Measurements from ENCODE around the gene GRIN3B.

DNA sequence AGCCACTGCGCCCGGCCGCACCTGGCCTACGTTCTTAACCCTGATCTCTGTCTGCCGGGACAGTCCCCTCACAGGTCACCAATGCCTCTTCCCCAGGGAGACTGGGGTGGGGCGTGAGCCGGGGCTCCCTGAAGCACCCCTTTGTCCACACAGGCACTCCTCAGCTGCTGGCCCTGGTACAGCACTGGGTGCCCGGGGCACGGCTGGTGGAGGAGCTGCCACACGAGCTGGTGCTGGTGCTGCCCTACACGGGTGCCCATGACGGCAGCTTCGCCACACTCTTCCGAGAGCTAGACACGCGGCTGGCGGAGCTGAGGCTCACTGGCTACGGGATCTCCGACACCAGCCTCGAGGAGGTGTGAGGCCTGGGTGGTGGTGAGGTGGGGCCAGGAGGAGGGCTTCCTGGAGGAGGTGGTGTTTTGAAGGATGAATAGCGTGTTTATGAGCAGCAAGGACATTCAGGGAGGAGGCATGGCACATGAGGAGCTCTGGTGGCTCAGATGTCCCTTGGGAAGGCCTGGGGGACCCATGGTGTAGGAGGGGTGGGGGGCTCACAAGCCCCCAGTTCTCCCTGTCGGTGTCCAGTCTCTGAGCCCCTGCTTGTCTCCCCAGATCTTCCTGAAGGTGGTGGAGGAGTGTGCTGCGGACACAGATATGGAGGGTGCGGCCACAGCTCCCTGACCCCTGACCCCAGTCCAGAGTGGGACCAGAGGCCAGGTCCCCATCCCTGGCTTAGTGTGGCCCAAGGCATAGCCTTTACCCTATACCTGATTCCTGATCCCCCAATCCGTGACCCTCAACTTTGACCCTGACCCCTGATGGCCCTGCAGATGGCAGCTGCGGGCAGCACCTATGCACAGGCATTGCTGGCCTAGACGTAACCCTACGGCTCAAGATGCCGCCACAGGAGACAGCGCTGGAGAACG is 53.2 kb downstream of the GRIN3B start:
- TF ChIP-seq POLR2A (IDR thresholded peaks at IDR 0.05; ENCODE audit: low read depth, low read length) (no peak), POLR2AphosphoS5 (IDR thresholded peaks at IDR 0.05; ENCODE audit: low read depth, low read length) (no peak), TAF1 (IDR thresholded peaks at IDR 0.05; ENCODE audit: low read depth, low read length) (no peak)

All from GM12891 (cell line).